ENCODE data around the gene NSG2. TPM values are rescaled to one million over a fixed set of nuclear protein-coding genes. Genes with fewer than 3 reads are reported as not detected.

Gene NSG2
- polyA plus RNA-seq, 1 donor, result 0.40 TPM

GRCh38 chr5:174059247-174059646, 13.7 kb downstream of the NSG2 start:
- no peak for DNase-seq (ENCODE audit: low read depth)

GRCh38 chr5:174063082-174063756, 17.7 kb downstream of the NSG2 start:
- DNase-seq (ENCODE audit: low read depth), result no peak

GRCh38 chr5:174064171-174064570, 18.7 kb downstream of the NSG2 start:
- no peak for DNase-seq (ENCODE audit: low read depth)

GRCh38 chr5:174065528-174066197, 20.2 kb downstream of the NSG2 start:
- DNase-seq (ENCODE audit: low read depth), result no peak

- no peak for DNase-seq (ENCODE audit: low read depth)
Observed at GRCh38 chr5:174067499-174067898, 22.0 kb downstream of the NSG2 start.

GRCh38 chr5:174071484-174071883, 26.0 kb downstream of the NSG2 start:
- DNase-seq (ENCODE audit: low read depth), result no peak

GRCh38 chr5:174073122-174073660, 27.7 kb downstream of the NSG2 start:
- no peak for DNase-seq (ENCODE audit: low read depth)

GRCh38 chr5:174074369-174074768, 28.9 kb downstream of the NSG2 start:
- DNase-seq (ENCODE audit: low read depth), result no peak

GRCh38 chr5:174078416-174078815, 32.9 kb downstream of the NSG2 start:
- DNase-seq (ENCODE audit: low read depth), result no peak

GRCh38 chr5:174082286-174082685, 36.8 kb downstream of the NSG2 start:
- DNase-seq (ENCODE audit: low read depth), result no peak

GRCh38 chr5:174083056-174083827, 37.7 kb downstream of the NSG2 start:
- no peak for DNase-seq (ENCODE audit: low read depth)

- no peak for DNase-seq (ENCODE audit: low read depth)
Observed at GRCh38 chr5:174084691-174085154, 39.2 kb downstream of the NSG2 start.

- no peak for DNase-seq (ENCODE audit: low read depth)
Observed at GRCh38 chr5:174086751-174087150, 41.2 kb downstream of the NSG2 start.

GRCh38 chr5:174087783-174088182, 42.3 kb downstream of the NSG2 start:
- no peak for DNase-seq (ENCODE audit: low read depth)

GRCh38 chr5:174090129-174090528, 44.6 kb downstream of the NSG2 start:
- DNase-seq (ENCODE audit: low read depth), result no peak

GRCh38 chr5:174093123-174093522, 47.6 kb downstream of the NSG2 start:
- DNase-seq (ENCODE audit: low read depth), result no peak

- DNase-seq (ENCODE audit: low read depth), result no peak
Observed at GRCh38 chr5:174094857-174095606, 49.5 kb downstream of the NSG2 start.

GRCh38 chr5:174096619-174097018, 51.1 kb downstream of the NSG2 start:
- no peak for DNase-seq (ENCODE audit: low read depth)

- DNase-seq (ENCODE audit: low read depth), result no peak
Observed at GRCh38 chr5:174097486-174098185, 52.1 kb downstream of the NSG2 start.

- DNase-seq (ENCODE audit: low read depth), result no peak
Observed at GRCh38 chr5:174098694-174099093, 53.2 kb downstream of the NSG2 start.

- no peak for DNase-seq (ENCODE audit: low read depth)
Observed at GRCh38 chr5:174100490-174100889, 55.0 kb downstream of the NSG2 start.
